ENCODE results near the gene TMC1.

The TMC1 gene

GRCh38 chr9:72685911-72686310 lies 164.5 kb downstream of the TMC1 start:
- no peak for DNase-seq

GRCh38 chr9:72687331-72687730 lies 165.9 kb downstream of the TMC1 start:
- DNase-seq = no peak

GRCh38 chr9:72691671-72692070 lies 170.3 kb downstream of the TMC1 start:
- no peak for DNase-seq

- DNase-seq = no peak
These were observed 174.0 kb downstream of the TMC1 start for GRCh38 chr9:72695365-72695764.

- DNase-seq = no peak
These were observed 175.1 kb downstream of the TMC1 start for GRCh38 chr9:72696511-72696910.

GRCh38 chr9:72701510-72701909 lies 180.1 kb downstream of the TMC1 start:
- no peak for DNase-seq

- no peak for DNase-seq
These were observed 182.2 kb downstream of the TMC1 start for GRCh38 chr9:72703574-72703973.

- no peak for DNase-seq
These were observed 183.4 kb downstream of the TMC1 start for GRCh38 chr9:72704688-72705375.

- DNase-seq = no peak
These were observed 197.1 kb downstream of the TMC1 start for GRCh38 chr9:72718503-72718902.

GRCh38 chr9:72721067-72721466 lies 199.7 kb downstream of the TMC1 start:
- DNase-seq = no peak

GRCh38 chr9:72726947-72727346 lies 205.5 kb downstream of the TMC1 start:
- no peak for DNase-seq

GRCh38 chr9:72728031-72728770 lies 206.8 kb downstream of the TMC1 start:
- DNase-seq = no peak

- no peak for DNase-seq
These were observed 212.5 kb downstream of the TMC1 start for GRCh38 chr9:72733895-72734294.

GRCh38 chr9:72734631-72735030 lies 213.2 kb downstream of the TMC1 start:
- DNase-seq = no peak

GRCh38 chr9:72743836-72744235 lies 222.4 kb downstream of the TMC1 start:
- no peak for DNase-seq

GRCh38 chr9:72749276-72749675 lies 227.9 kb downstream of the TMC1 start:
- DNase-seq = no peak

GRCh38 chr9:72751541-72751940 lies 230.1 kb downstream of the TMC1 start:
- no peak for DNase-seq

GRCh38 chr9:72753266-72753893 lies 232.0 kb downstream of the TMC1 start:
- no peak for DNase-seq

- no peak for DNase-seq
These were observed 234.4 kb downstream of the TMC1 start for GRCh38 chr9:72755836-72756235.

GRCh38 chr9:72758944-72759343 lies 237.5 kb downstream of the TMC1 start:
- DNase-seq = no peak

GRCh38 chr9:72763022-72763421 lies 241.6 kb downstream of the TMC1 start:
- DNase-seq = no peak

GRCh38 chr9:72769546-72769945 lies 248.1 kb downstream of the TMC1 start:
- DNase-seq = no peak

- no peak for DNase-seq
These were observed 251.3 kb downstream of the TMC1 start for GRCh38 chr9:72772661-72773060.

GRCh38 chr9:72773570-72773969 lies 252.2 kb downstream of the TMC1 start:
- DNase-seq = no peak

Data from T-helper 9 cell (primary cell).